Retinal pigment epithelial cell (primary cell): Measurements from ENCODE around the gene CERS4.

Experiments used
- DNase-seq: peaks from one replicate; pipeline ENCODE4 v3.0.0-alpha.2; 2010; ENCODE audit warnings: low read depth
- H3K4me3 ChIP-seq: 2 replicates; pipeline ENCODE4 v1.5.1; 2011; ENCODE audit warnings: mild to moderate bottlenecking, low read length, control low read depth, moderate library complexity
- CTCF ChIP-seq: conservative IDR thresholded peaks from 2 replicates; pipeline ENCODE4 v1.5.1; 2011; ENCODE audit warnings: low read depth, low read length, control low read depth, inconsistent platforms

CERS4 gene

DNA sequence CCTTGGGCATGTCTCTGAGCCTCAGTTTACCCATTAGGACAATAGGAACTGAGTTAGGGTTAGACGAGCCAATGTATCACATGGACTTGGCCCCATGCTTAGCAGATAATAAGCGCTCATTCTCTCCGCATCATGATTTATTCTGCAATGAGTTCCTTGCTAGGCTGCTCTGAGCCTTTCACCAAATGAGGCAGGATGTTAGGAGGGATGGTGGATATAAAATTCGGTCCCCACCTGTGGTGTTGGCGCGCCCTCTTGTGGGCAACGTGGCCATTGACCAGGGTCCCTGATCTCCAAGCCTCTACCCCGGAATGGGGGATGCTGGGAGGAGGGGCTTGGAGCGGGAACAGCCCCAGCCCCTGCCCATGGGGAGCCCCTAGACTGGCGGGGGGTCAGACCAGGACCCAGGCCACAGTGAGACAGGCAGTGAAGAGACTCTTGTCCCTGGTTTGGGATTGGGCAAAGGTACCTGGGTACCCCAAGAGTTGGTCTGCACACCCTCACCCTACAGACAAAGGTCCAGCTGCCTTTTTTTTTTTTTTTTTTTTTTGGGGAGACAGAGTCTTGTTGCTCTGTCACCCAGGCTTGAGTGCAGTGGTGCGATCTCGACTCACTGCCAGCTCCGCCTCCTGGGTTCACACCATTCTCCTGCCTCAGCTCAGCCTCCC lies 43.9 kb downstream of the CERS4 start:
- peak; percentile 26 for DNase-seq
- TF ChIP-seq CTCF, result peak; percentile 86

DNA sequence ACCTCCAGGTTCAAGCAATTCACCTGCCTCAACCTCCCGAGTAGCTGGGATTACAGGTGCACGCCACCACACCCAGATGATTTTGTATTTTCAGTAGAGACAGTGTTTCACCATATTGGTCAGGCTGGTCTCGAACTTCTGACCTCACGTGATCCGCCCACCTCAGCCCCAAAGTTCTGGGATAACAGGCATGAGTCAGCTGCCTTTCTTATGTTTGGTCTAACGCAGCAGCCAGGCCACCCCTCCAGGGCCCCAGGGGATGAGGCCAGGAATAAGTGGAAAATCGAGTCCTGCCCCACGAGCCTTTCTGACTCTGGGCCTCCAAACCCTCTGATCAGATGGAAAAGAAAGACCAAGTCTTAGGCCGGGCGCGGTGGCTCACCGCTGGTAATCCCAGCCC lies 44.5 kb downstream of the CERS4 start:
- no peak for TF ChIP-seq CTCF
- no peak for DNase-seq
- H3K4me3 ChIP-seq, result no peak overlapping the region

More for the DNA sequence above, 43.9 kb downstream of the CERS4 start:
- no peak overlapping the region for H3K4me3 ChIP-seq

GRCh38 chr19:8254286-8255001 lies 45.3 kb downstream of the CERS4 start:
- no peak for DNase-seq
- TF ChIP-seq CTCF, result no peak
- H3K4me3 ChIP-seq, result no peak overlapping the region

GRCh38 chr19:8255426-8256125 lies 46.4 kb downstream of the CERS4 start:
- no peak overlapping the region for H3K4me3 ChIP-seq
- no peak for DNase-seq
- TF ChIP-seq CTCF, result no peak

DNA sequence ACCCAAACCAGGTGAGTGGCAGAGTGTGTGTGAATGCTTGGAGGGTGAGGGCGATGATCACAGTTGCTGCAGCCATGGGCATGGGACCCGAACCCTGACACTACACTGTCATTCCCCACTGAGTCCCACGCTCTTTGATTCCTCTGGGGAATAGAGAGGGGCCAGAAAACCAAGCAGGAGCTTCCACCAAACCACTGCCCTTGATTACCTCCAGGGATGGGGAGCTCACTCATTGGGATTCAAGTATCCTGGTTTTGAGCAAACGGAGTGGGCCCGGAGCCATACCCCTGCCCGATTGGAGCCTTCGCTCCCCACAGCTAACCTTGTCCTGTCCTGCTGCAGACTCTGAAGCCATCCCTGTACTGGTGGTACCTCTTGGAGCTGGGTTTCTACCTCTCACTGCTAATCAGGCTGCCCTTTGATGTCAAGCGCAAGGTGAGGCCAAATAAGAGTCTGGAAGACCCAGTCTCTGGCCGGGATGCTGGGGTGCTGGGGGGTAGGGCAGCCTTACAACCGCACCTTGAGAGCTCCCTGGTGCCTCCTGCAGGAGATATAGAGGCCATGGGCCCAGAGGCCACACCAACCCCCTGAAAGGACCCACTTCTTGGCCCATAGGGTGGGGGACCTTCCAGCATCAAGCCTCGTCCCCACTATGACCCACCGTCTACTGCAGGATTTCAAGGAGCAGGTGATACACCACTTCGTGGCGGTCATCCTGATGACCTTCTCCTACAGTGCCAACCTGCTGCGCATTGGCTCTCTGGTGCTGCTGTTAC lies 47.3 kb downstream of the CERS4 start:
- no peak for DNase-seq
- TF ChIP-seq CTCF, result peak; percentile 3

DNA sequence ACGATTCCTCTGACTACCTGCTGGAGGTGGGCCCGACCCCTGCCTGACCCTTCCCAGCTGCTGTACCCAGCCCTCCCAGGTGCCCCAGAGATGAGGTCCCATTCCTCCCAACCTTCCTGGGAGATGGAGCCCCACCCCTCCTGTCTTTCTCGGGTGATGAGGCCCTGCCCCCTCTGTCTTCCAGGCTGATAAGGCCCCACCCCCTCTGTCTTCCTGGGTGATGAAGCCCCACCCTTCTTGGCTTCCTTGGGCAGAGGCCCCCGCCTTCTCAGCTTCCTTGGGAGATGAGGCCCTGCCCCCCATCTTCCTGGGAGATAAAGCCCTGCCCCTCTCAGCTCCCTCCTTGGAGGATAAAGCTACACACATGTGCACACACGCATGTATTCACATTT lies 47.9 kb downstream of the CERS4 start:
- no peak overlapping the region for H3K4me3 ChIP-seq
- no peak for DNase-seq
- TF ChIP-seq CTCF, result no peak

More for the DNA sequence above, 47.3 kb downstream of the CERS4 start:
- H3K4me3 ChIP-seq, result no peak overlapping the region
